Transverse colon (tissue), 1 donor: ENCODE results near the gene FDPS.

Experiments
- EP300 ChIP-seq: sonication (generic); formaldehyde crosslinking; IDR thresholded peaks from one replicate; pipeline ENCODE4 v1.6.1; 2017; ENCODE audit warnings: antibody characterized with exemption, low read depth
- POLR2A ChIP-seq: fragments of 450-650 bp; IDR thresholded peaks from one replicate; pipeline ENCODE4 v1.6.1; 2016; ENCODE audit warnings: antibody characterized with exemption, mild to moderate bottlenecking, moderate library complexity

DNA sequence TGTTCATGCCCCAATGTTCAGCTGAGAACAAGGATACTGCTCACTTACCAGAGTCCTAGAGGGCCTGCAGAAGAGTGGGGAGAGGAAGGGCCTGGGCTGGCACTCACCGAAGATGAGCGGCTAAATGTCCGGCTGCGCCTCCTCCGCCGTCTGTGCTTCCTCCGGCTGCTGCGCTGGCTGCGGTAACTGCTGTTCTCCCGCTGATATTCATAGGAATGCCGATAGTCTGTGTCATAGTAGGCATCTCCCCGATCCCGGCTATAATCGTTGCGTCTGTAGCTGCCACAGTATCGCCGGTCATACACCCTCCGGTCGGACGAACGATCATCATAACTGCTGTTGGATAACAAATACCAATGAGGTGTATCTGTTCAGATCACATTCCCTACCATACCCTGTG, 39.3 kb upstream of the FDPS start:
- TF ChIP-seq EP300, result no peak
- TF ChIP-seq POLR2A, result no peak
